SK-N-SH (cell line): Measurements from ENCODE around the gene ENDOD1. TPM values are rescaled to one million over a fixed set of nuclear protein-coding genes. Genes with fewer than 3 reads are reported as not detected.

Experiments
- CTCF ChIA-PET: fragments of 300-600, 350-600 bp; formaldehyde crosslinking; extraction: SDS; loops from one replicate; lab custom pipeline; 2021; lab: Yijun Ruan, JAX
- POLR2A ChIA-PET: fragments of 350-600 bp; sonication (Branson Sonifier 250); formaldehyde crosslinking; extraction: SDS; loops from one replicate; lab custom pipeline; 2020; ENCODE audit warnings: antibody characterized with exemption, inconsistent platforms; lab: Yijun Ruan, JAX
- DNase-seq: peaks from one replicate; pipeline ENCODE4 v3.0.0; 2012
- H2AFZ ChIP-seq: fragments of 200-600 bp; sonication (generic); 2 replicates; pipeline ENCODE4 v1.8.1; 2016; ENCODE audit warnings: antibody characterized with exemption, mild to moderate bottlenecking, low read depth
- H3F3A ChIP-seq: fragments of 200-600 bp; sonication (generic); replicated peaks from 2 replicates; pipeline ENCODE3; 2016; ENCODE audit warnings: antibody characterized with exemption, mild to moderate bottlenecking; ENCODE audit not compliant: insufficient read depth
- H3K27ac ChIP-seq, 2 experiments: fragments of 200-500 bp in 1 of 2; fragments of 200-600 bp in 1 of 2; sonication (Bioruptor generic) in 1 of 2; sonication (generic), shearing (Covaris generic) in 1 of 2; 2 replicates each; pipeline versions ENCODE4 v1.5.1 to v1.6.1; 2014 to 2016; ENCODE audit warnings: low read depth in 2 of 2, inconsistent platforms in 1 of 2, low read length in 1 of 2, mild to moderate bottlenecking in 1 of 2, mixed read lengths in 1 of 2
- H3K27me3 ChIP-seq: fragments of 200-600 bp; sonication (generic), shearing (Covaris generic); 2 replicates; pipeline ENCODE4 v1.6.1; 2016; ENCODE audit warnings: mixed run types; ENCODE audit not compliant: insufficient read depth
- H3K36me3 ChIP-seq, 2 experiments: fragments of 200-500 bp in 1 of 2; fragments of 200-600 bp in 1 of 2; sonication (Bioruptor generic) in 1 of 2; sonication (generic) in 1 of 2; replicated peaks in 1 of 2; 2 replicates each; pipeline versions ENCODE3 to v1.5.1; 2014 to 2016; ENCODE audit warnings: low read length in 1 of 2, mild to moderate bottlenecking in 1 of 2; ENCODE audit not compliant: insufficient read depth in 2 of 2, control insufficient read depth in 1 of 2
- H3K4me1 ChIP-seq, 2 experiments: fragments of 200-500 bp in 1 of 2; fragments of 200-600 bp in 1 of 2; sonication (Bioruptor generic) in 1 of 2; sonication (generic), shearing (Covaris generic) in 1 of 2; 2 replicates each; pipeline versions ENCODE4 v1.5.1 to v1.6.1; 2014 to 2016; ENCODE audit warnings: low read depth in 1 of 2, low read length in 1 of 2, mixed run types in 1 of 2; ENCODE audit not compliant: insufficient read depth in 2 of 2, control insufficient read depth in 1 of 2
- H3K4me2 ChIP-seq: fragments of 200-600 bp; sonication (generic), shearing (Covaris generic); 2 replicates; pipeline ENCODE4 v1.6.1; 2017; ENCODE audit warnings: mixed run types
- H3K4me3 ChIP-seq, 2 experiments: fragments of 200-500 bp in 1 of 2; fragments of 200-600 bp in 1 of 2; sonication (Bioruptor generic) in 1 of 2; sonication (generic), shearing (Covaris generic) in 1 of 2; 2 replicates each; pipeline versions ENCODE4 v1.5.1 to v1.8.1; 2014 to 2016; ENCODE audit warnings: low read depth in 2 of 2, inconsistent platforms in 1 of 2, low read length in 1 of 2, mild to moderate bottlenecking in 1 of 2, mixed read lengths in 1 of 2, moderate library complexity in 1 of 2
- H3K79me2 ChIP-seq: fragments of 200-600 bp; sonication (generic); 2 replicates; pipeline ENCODE4 v1.8.1; 2017; ENCODE audit warnings: mild to moderate bottlenecking; ENCODE audit not compliant: insufficient read depth
- H3K9ac ChIP-seq: fragments of 200-600 bp; sonication (generic); 2 replicates; pipeline ENCODE4 v1.6.1; 2017; ENCODE audit warnings: mixed run types
- H3K9me2 ChIP-seq: fragments of 200-600 bp; sonication (generic); 2 replicates; pipeline ENCODE4 v1.6.1; 2017; ENCODE audit warnings: mixed run types
- H3K9me3 ChIP-seq: fragments of 200-600 bp; sonication (generic); 2 replicates; pipeline ENCODE4 v1.6.1; 2017; ENCODE audit warnings: mixed run types, mild to moderate bottlenecking, moderate library complexity
- H4K20me1 ChIP-seq: fragments of 200-600 bp; sonication (generic); 2 replicates; pipeline ENCODE4 v1.6.1; 2017; ENCODE audit warnings: mild to moderate bottlenecking, mixed run types; ENCODE audit not compliant: insufficient read depth
- CHD2 ChIP-seq: fragments of 150-350 bp; IDR thresholded peaks from 2 replicates; pipeline ENCODE4 v1.6.1; 2018; ENCODE audit warnings: low read length; ENCODE audit not compliant: partially characterized antibody
- CTCF ChIP-seq: fragments of 200-600 bp; sonication (generic); IDR thresholded peaks from 2 replicates; pipeline ENCODE4 v1.6.1; 2017; ENCODE audit warnings: antibody characterized with exemption, mild to moderate bottlenecking, moderate library complexity
- ELF1 ChIP-seq: IDR thresholded peaks from 2 replicates; pipeline ENCODE4 v1.4.0; 2012
- EZH2phosphoT487 ChIP-seq: fragments of 200-600 bp; sonication (generic); IDR thresholded peaks from 2 replicates; pipeline ENCODE4 v1.6.1; 2017; ENCODE audit warnings: low read depth, mixed run types, mild to moderate bottlenecking, antibody characterized with exemption, moderate library complexity, borderline replicate concordance
- FOSL2 ChIP-seq: IDR thresholded peaks from 2 replicates; pipeline ENCODE4 v1.4.0; 2012; ENCODE audit warnings: low read depth, mild to moderate bottlenecking, moderate library complexity, borderline replicate concordance
- FOXJ3 ChIP-seq: sonication (generic); formaldehyde crosslinking; IDR thresholded peaks from 2 replicates; pipeline ENCODE4 v1.5.1; 2020; ENCODE audit warnings: mild to moderate bottlenecking, missing genetic modification reagents
- FOXM1 ChIP-seq: IDR thresholded peaks from 2 replicates; pipeline ENCODE4 v1.4.0; 2012; ENCODE audit warnings: low read depth, mild to moderate bottlenecking
- MEF2A ChIP-seq: IDR thresholded peaks from 2 replicates; pipeline ENCODE4 v1.4.0; 2012; ENCODE audit warnings: low read depth, borderline replicate concordance
- MXI1 ChIP-seq: IDR thresholded peaks from 2 replicates; pipeline ENCODE4 v1.6.1; 2012; ENCODE audit warnings: mild to moderate bottlenecking, low read depth, low read length, improper control_type of control experiment
- NFIC ChIP-seq: IDR thresholded peaks from 2 replicates; pipeline ENCODE4 v1.4.0; 2012; ENCODE audit warnings: borderline replicate concordance
- NRF1 ChIP-seq: IDR thresholded peaks from 2 replicates; pipeline ENCODE4 v1.6.1; 2012; ENCODE audit warnings: low read depth, mild to moderate bottlenecking, low read length
- POLR2AphosphoS5 ChIP-seq: IDR thresholded peaks from 2 replicates; pipeline ENCODE4 v1.6.1; 2012; ENCODE audit warnings: low read depth, low read length
- RCOR1 ChIP-seq: fragments of 150-350 bp; IDR thresholded peaks from 2 replicates; pipeline ENCODE4 v1.6.1; 2017; ENCODE audit warnings: antibody characterized with exemption, low read length
- RXRA ChIP-seq: IDR thresholded peaks from 2 replicates; pipeline ENCODE4 v1.4.0; 2012; ENCODE audit warnings: low read depth, mild to moderate bottlenecking, borderline replicate concordance
- TCF12 ChIP-seq: IDR thresholded peaks from 2 replicates; pipeline ENCODE4 v1.4.0; 2012
- YY1 ChIP-seq: IDR thresholded peaks from 2 replicates; pipeline ENCODE4 v1.4.0; 2012; ENCODE audit warnings: low read depth, mild to moderate bottlenecking
- WGBS: methylation state at CpG from one replicate; pipeline ENCODE4 v1.1.6; 2017; ENCODE audit warnings: low lambda C conversion rate; 5-methylcytosine and 5-hydroxymethylcytosine counted together
- polyA plus RNA-seq, 3 experiments: library from polyadenylated mRNA; depleted of rRNA; stranded (reverse); fragments of >200 nt; gene quantifications; 2 replicates each; pipeline ENCODE4 v1.2.3, GENCODE V29; 2012

ENDOD1 gene
- polyA plus RNA-seq, 1 of the 3 experiments (the other 2 are of a cell fraction) = 15.0 TPM

GRCh38 chr11:95095858-95096587 is 6.4 kb downstream of the ENDOD1 start (continued):
- TF ChIP-seq FOSL2 (peak; percentile 29; the same call in 1 of the 2 replicates), FOXM1 (no peak), RXRA (peak; percentile 81), MXI1 (no peak), YY1 (no peak), NRF1 (no peak), TCF12 (peak; percentile 66), EZH2phosphoT487 (no peak), POLR2AphosphoS5 (no peak), RCOR1 (no peak), NFIC (no peak; the same call in 1 of the 2 replicates), FOXJ3 (no peak), MEF2A (peak; percentile 84; the same call in 1 of the 2 replicates)

- H4K20me1 ChIP-seq = no peaks in the 10 kb centered on the region
- no peak for DNase-seq
- H3K9me3 ChIP-seq = no peaks in the 10 kb centered on the region
- H3K9me2 ChIP-seq = no peaks in the 10 kb centered on the region
- H3F3A ChIP-seq = peaks cover 19% of the 10 kb centered on the region
- no peak overlapping the region for H3K9ac ChIP-seq
- H3K4me3 ChIP-seq = no peak overlapping the region
- H3K4me2 ChIP-seq = no peak overlapping the region
- H3K27me3 ChIP-seq = no peaks in the 10 kb centered on the region
- H3K4me1 ChIP-seq = peaks cover 0 to 30% of the 10 kb centered on the region in 2 experiments; a peak in 2 of 4 replicates
- ChIA-PET POLR2A (no interaction called here), CTCF (no interaction called here)
- no peak overlapping the region for H3K27ac ChIP-seq
- no peak overlapping the region for H2AFZ ChIP-seq
- TF ChIP-seq CHD2 (no peak), ELF1 (no peak), NRF1 (no peak), CTCF (no peak)
- H3K36me3 ChIP-seq = no peaks in the 10 kb centered on the region
- 67% methylated on average over 3 of the region's 3 CpGs for WGBS
- no peaks in the 10 kb centered on the region; the same call in 1 of the 2 replicates for H3K79me2 ChIP-seq
Measured at GRCh38 chr11:95097209-95097608, 7.6 kb downstream of the ENDOD1 start.
